Mesenchymal stem cell (in vitro differentiated cells and primary cell): ENCODE data around the gene HOXC13.
A peak's percentile ranks its signal among the peaks of the same experiment; 100 is the strongest.

Source experiments
- DNase-seq: peaks from one replicate; pipeline ENCODE4 v3.0.0-alpha.2; 2013
- H2AFZ ChIP-seq: one replicate; pipeline ENCODE4 v1.6.1; 2013; ENCODE audit warnings: low read depth, mild to moderate bottlenecking, control low read depth, inconsistent platforms, low read length, moderate library complexity
- H2AK5ac ChIP-seq: 2 replicates; pipeline ENCODE4 v1.6.1; 2013; ENCODE audit warnings: low read length, moderate library complexity, mild to moderate bottlenecking, inconsistent platforms; ENCODE audit not compliant: severe bottlenecking
- H2BK120ac ChIP-seq: one replicate; pipeline ENCODE4 v1.6.1; 2013; ENCODE audit warnings: low read depth, mild to moderate bottlenecking, inconsistent platforms, low read length, moderate library complexity
- H2BK12ac ChIP-seq, 2 experiments: one replicate each; pipeline ENCODE4 v1.6.1; 2013; ENCODE audit warnings: inconsistent platforms in 2 of 2, low read length in 2 of 2, mild to moderate bottlenecking in 2 of 2, moderate library complexity in 2 of 2, control low read depth in 1 of 2
- H2BK15ac ChIP-seq: one replicate; pipeline ENCODE4 v1.6.1; 2013; ENCODE audit warnings: mild to moderate bottlenecking, low read depth, inconsistent platforms; ENCODE audit not compliant: poor library complexity, severe bottlenecking
- H2BK5ac ChIP-seq: 2 replicates; pipeline ENCODE4 v1.6.1; 2013; ENCODE audit warnings: low read depth, mild to moderate bottlenecking, low read length, control low read depth, inconsistent platforms; ENCODE audit not compliant: poor library complexity, severe bottlenecking
- H3K14ac ChIP-seq, 2 experiments: one replicate each; pipeline ENCODE4 v1.6.1; 2013; ENCODE audit warnings: inconsistent platforms in 2 of 2, low read length in 2 of 2, control low read depth in 1 of 2, mild to moderate bottlenecking in 1 of 2, moderate library complexity in 1 of 2
- H3K18ac ChIP-seq, 2 experiments: one replicate each; pipeline ENCODE4 v1.6.1; 2013; ENCODE audit warnings: inconsistent platforms in 2 of 2, low read length in 2 of 2, control low read depth in 1 of 2, low read depth in 1 of 2, mild to moderate bottlenecking in 1 of 2
- H3K23ac ChIP-seq, 2 experiments: one replicate each; pipeline ENCODE4 v1.6.1; 2013; ENCODE audit warnings: inconsistent platforms in 2 of 2, low read length in 2 of 2, mild to moderate bottlenecking in 2 of 2, moderate library complexity in 2 of 2, control low read depth in 1 of 2
- H3K27ac ChIP-seq: 2 replicates; pipeline ENCODE4 v1.5.1; 2013; ENCODE audit warnings: mild to moderate bottlenecking, moderate library complexity, low read length, control low read depth, inconsistent platforms; ENCODE audit not compliant: poor library complexity, severe bottlenecking
- H3K27me3 ChIP-seq, 2 experiments: 2 replicates each; pipeline versions ENCODE4 v1.6.1 to v1.7.0; 2013; ENCODE audit warnings: low read length in 2 of 2, mild to moderate bottlenecking in 2 of 2, moderate library complexity in 2 of 2, control low read depth in 1 of 2, inconsistent platforms in 1 of 2; ENCODE audit not compliant: control insufficient read depth in 1 of 2, insufficient read depth in 1 of 2
- H3K36me3 ChIP-seq, 2 experiments: 2 replicates each; pipeline versions ENCODE4 v1.6.1 to v1.7.0; 2013; ENCODE audit warnings: low read length in 2 of 2, control low read depth in 1 of 2, inconsistent platforms in 1 of 2, low read depth in 1 of 2, mild to moderate bottlenecking in 1 of 2; ENCODE audit not compliant: insufficient read depth in 2 of 2, control insufficient read depth in 1 of 2
- H3K4ac ChIP-seq, 2 experiments: one replicate each; pipeline ENCODE4 v1.6.1; 2013; ENCODE audit warnings: inconsistent platforms in 2 of 2, low read length in 2 of 2, mild to moderate bottlenecking in 2 of 2, moderate library complexity in 2 of 2, control low read depth in 1 of 2, low read depth in 1 of 2
- H3K4me1 ChIP-seq: 2 replicates; pipeline ENCODE4 v1.6.1; 2013; ENCODE audit warnings: low read depth, low read length, control low read depth; ENCODE audit not compliant: control insufficient read depth, insufficient read depth
- H3K4me2 ChIP-seq: 2 replicates; pipeline ENCODE4 v1.6.1; 2013; ENCODE audit warnings: low read length, mild to moderate bottlenecking, inconsistent platforms; ENCODE audit not compliant: poor library complexity, severe bottlenecking
- H3K4me3 ChIP-seq, 2 experiments: 2 replicates each; pipeline versions ENCODE4 v1.5.1 to v1.7.0; 2013; ENCODE audit warnings: low read length in 2 of 2, mild to moderate bottlenecking in 2 of 2, control low read depth in 1 of 2, low read depth in 1 of 2; ENCODE audit not compliant: insufficient read depth in 1 of 2
- H3K79me1 ChIP-seq: replicated peaks from 2 replicates; pipeline ENCODE4 v1.6.1; 2013; ENCODE audit warnings: mild to moderate bottlenecking, control low read depth, low read length, inconsistent platforms; ENCODE audit not compliant: poor library complexity, severe bottlenecking
- H3K9ac ChIP-seq: 2 replicates; pipeline ENCODE4 v1.7.0; 2013; ENCODE audit warnings: mild to moderate bottlenecking, low read length, moderate library complexity
- H3K9me3 ChIP-seq: 2 replicates; pipeline ENCODE4 v1.7.0; 2013; ENCODE audit warnings: mild to moderate bottlenecking, low read length; ENCODE audit not compliant: control insufficient read depth
- H4K8ac ChIP-seq: one replicate; pipeline ENCODE4 v1.6.1; 2013; ENCODE audit warnings: inconsistent platforms, mild to moderate bottlenecking, low read length, moderate library complexity
- H4K91ac ChIP-seq: one replicate; pipeline ENCODE4 v1.6.1; 2013; ENCODE audit warnings: mild to moderate bottlenecking, low read length, inconsistent platforms
- WGBS: methylation state at CpG from one replicate; pipeline ENCODE4 v1.1.7; 2013; ENCODE audit warnings: mixed read lengths; 5-methylcytosine and 5-hydroxymethylcytosine counted together

Gene HOXC13

GRCh38 chr12:53983950-53984572 is 45.4 kb downstream of the HOXC13 start:
- Histone ChIP-seq H3K14ac (no peak overlapping the region), H3K23ac (peak overlapping the region in 1 of 2 experiments; percentile 32), H2AK5ac (no peak overlapping the region), H3K4me1 (peaks cover 21% of the 10 kb centered on the region), H3K9me3 (no peaks in the 10 kb centered on the region), H4K91ac (no peak overlapping the region), H2BK120ac (no peak overlapping the region), H3K36me3 (no peaks in the 10 kb centered on the region), H3K27ac (no peak overlapping the region), H3K4me2 (peak overlapping the region; percentile 81), H2BK15ac (no peak overlapping the region), H3K9ac (peak overlapping the region; percentile 81), H2BK12ac (no peak overlapping the region), H2AFZ (no peak overlapping the region), H3K4ac (no peak overlapping the region), H3K18ac (no peak overlapping the region), H4K8ac (no peak overlapping the region), H3K27me3 (peaks cover 7 to 50% of the 10 kb centered on the region in 2 experiments), H2BK5ac (peak overlapping the region; percentile 58), H3K79me1 (peaks cover 4% of the 10 kb centered on the region), H3K4me3 (peak overlapping the region in 1 of 2 experiments; percentile 36)
- 16% methylated on average over 23 of the region's 30 CpGs for WGBS
- DNase-seq = no peak

- Histone ChIP-seq H3K4me2 (peak within 1 kb of the TSS; percentile 81), H3K14ac (no peak within 1 kb of the TSS), H4K91ac (no peak within 1 kb of the TSS), H2BK5ac (peak within 1 kb of the TSS; percentile 58), H3K27me3 (peaks cover 7 to 39% of the 10 kb centered on the region in 2 experiments), H3K36me3 (no peaks in the 10 kb centered on the region), H3K4me3 (peak within 1 kb of the TSS; percentile 73 to 92), H2AK5ac (no peak within 1 kb of the TSS), H3K4ac (no peak within 1 kb of the TSS), H3K23ac (peak within 1 kb of the TSS in 1 of 2 experiments; percentile 94), H3K9ac (peak within 1 kb of the TSS; percentile 98), H2BK15ac (no peak within 1 kb of the TSS), H3K18ac (peak within 1 kb of the TSS in 1 of 2 experiments; percentile 55), H4K8ac (peak within 1 kb of the TSS; percentile 20), H2BK12ac (no peak within 1 kb of the TSS), H2BK120ac (no peak within 1 kb of the TSS), H3K79me1 (peaks cover 4% of the 10 kb centered on the region), H3K9me3 (no peaks in the 10 kb centered on the region), H2AFZ (no peak within 1 kb of the TSS), H3K4me1 (peaks cover 24% of the 10 kb centered on the region), H3K27ac (peak within 1 kb of the TSS; percentile 3)
- DNase-seq = peak; percentile 88
- 18% methylated on average over 53 of the region's 55 CpGs for WGBS
These were observed 46.5 kb downstream of the HOXC13 start, which contains the start of gene HOXC10 for GRCh38 chr12:53984901-53985691. TSS of gene HOXC10 (plus strand) at chr12:53985146. CDS start at chr12:53985260, 114 bp downstream.

GRCh38 chr12:53985692-53985993 is 47.0 kb downstream of the HOXC13 start:
- Histone ChIP-seq H2AFZ (no peak overlapping the region), H3K4me1 (peaks cover 26% of the 10 kb centered on the region), H3K9me3 (no peaks in the 10 kb centered on the region)

More at GRCh38 chr12:53985692-53985993, 47.0 kb downstream of the HOXC13 start:
- Histone ChIP-seq H4K91ac (no peak overlapping the region), H3K4ac (no peak overlapping the region), H3K4me2 (peak overlapping the region; percentile 81), H3K18ac (peak overlapping the region in 1 of 2 experiments; percentile 55), H2BK120ac (no peak overlapping the region), H3K4me3 (peak overlapping the region; percentile 73 to 92), H2BK5ac (peak overlapping the region; percentile 49), H4K8ac (peak overlapping the region; percentile 20), H2BK15ac (no peak overlapping the region), H2AK5ac (no peak overlapping the region), H2BK12ac (no peak overlapping the region), H3K9ac (peak overlapping the region; percentile 98), H3K27ac (peak overlapping the region; percentile 3), H3K27me3 (peaks cover 7 to 37% of the 10 kb centered on the region in 2 experiments), H3K79me1 (peaks cover 4% of the 10 kb centered on the region), H3K23ac (peak overlapping the region in 1 of 2 experiments; percentile 94), H3K36me3 (no peaks in the 10 kb centered on the region), H3K14ac (no peak overlapping the region)
- DNase-seq = no peak
- WGBS = 19% methylated on average over 21 of the region's 21 CpGs
